Spleen (tissue), 11 donors: Measurements from ENCODE around the gene FLNB. TPM values are rescaled to one million over a fixed set of nuclear protein-coding genes. Genes with fewer than 3 reads are reported as not detected.

Experiments used
- DNase-seq: peaks from one replicate; pipeline ENCODE4 v3.0.0-alpha.2; 2020
- H3K27ac ChIP-seq, 8 donors: fragments of 200-600 bp; sonication (generic) in 7 of 8; 1 replicate in 4 of 8; 2 replicates in 4 of 8; pipeline versions ENCODE4 v1.5.0 to v1.8.0; 2016 to 2021; ENCODE audit warnings: inconsistent platforms in 4 of 8, mild to moderate bottlenecking in 4 of 8, moderate library complexity in 1 of 8
- H3K27me3 ChIP-seq, 7 donors: fragments of 200-600 bp; sonication (generic) in 6 of 7; replicated peaks in 1 of 7; 1 replicate in 4 of 7; 2 replicates in 3 of 7; pipeline versions ENCODE4 v1.5.0 to v1.8.0; 2016 to 2021; ENCODE audit warnings: inconsistent platforms in 3 of 7, mild to moderate bottlenecking in 1 of 7
- H3K36me3 ChIP-seq, 6 donors: fragments of 200-600 bp; sonication (generic) in 5 of 6; 1 replicate in 4 of 6; 2 replicates in 2 of 6; pipeline versions ENCODE4 v1.5.0 to v1.8.0; 2016 to 2021; ENCODE audit warnings: inconsistent platforms in 2 of 6
- H3K4me1 ChIP-seq, 6 donors: fragments of 200-600 bp; sonication (generic) in 5 of 6; 1 replicate in 3 of 6; 2 replicates in 3 of 6; pipeline versions ENCODE4 v1.5.0 to v1.8.0; 2016 to 2021; ENCODE audit warnings: inconsistent platforms in 3 of 6
- H3K4me3 ChIP-seq, 8 donors: fragments of 200-600 bp; sonication (generic) in 7 of 8; 1 replicate in 4 of 8; 2 replicates in 4 of 8; pipeline versions ENCODE4 v1.5.0 to v1.8.0; 2016 to 2021; ENCODE audit warnings: inconsistent platforms in 4 of 8, mild to moderate bottlenecking in 4 of 8, moderate library complexity in 2 of 8
- H3K9me3 ChIP-seq, 8 donors: fragments of 200-600 bp; sonication (generic) in 7 of 8; 1 replicate in 4 of 8; 2 replicates in 4 of 8; pipeline versions ENCODE4 v1.5.0 to v1.8.0; 2016 to 2021; ENCODE audit warnings: inconsistent platforms in 4 of 8
- POLR2A ChIP-seq, 3 donors: fragments of 450-650 bp; IDR thresholded peaks; one replicate each; pipeline ENCODE4 v1.5.1; 2017; ENCODE audit warnings: antibody characterized with exemption in 3 of 3, mild to moderate bottlenecking in 1 of 3
- POLR2AphosphoS5 ChIP-seq, 3 donors: sonication (generic); formaldehyde crosslinking; IDR thresholded peaks; one replicate each; pipeline ENCODE4 v1.5.1; 2017; ENCODE audit warnings: antibody characterized with exemption in 3 of 3
- WGBS, 5 donors: extraction: QIAGEN DNeasy Blood & Tissue Kit in 3 of 5; methylation state at CpG; one replicate each; pipeline versions ENCODE4 v1.1.5 to v1.1.7; 2013 to 2018; 5-methylcytosine and 5-hydroxymethylcytosine counted together
- intact Hi-C: fragments of 100-400 bp; cut with DNase I; formaldehyde crosslinking; loops from one replicate; pipeline ENCODE4 v1.15.0; 2023; ENCODE audit warnings: low total_unique reads
- polyA plus RNA-seq, 3 donors: library from polyadenylated mRNA; stranded (reverse); fragments of 200-250 nt; gene quantifications; one replicate each; pipeline ENCODE4 v1.2.1, GENCODE V29; 2013
- total RNA-seq, 7 donors: library from RNA; depleted of rRNA in 3 of 7; stranded (reverse); fragments of >200 nt in 3 of 7; fragmentation: NEBNext Ultra II Directional in 4 of 7; extraction: Animal tissue kit (Norgen Biotek cat#: 25700) in 4 of 7; gene quantifications; one replicate each; pipeline versions ENCODE4 v1.1.0 to v1.2.1, GENCODE V29; 2016 to 2021
- TF ChIP-seq, protein P1 (sequence below), 11 experiments: fragments of 200-600 bp in 7 of 11; fragments of 450-650 bp in 4 of 11; sonication (generic) in 4 of 11; IDR thresholded peaks in 8 of 11; conservative IDR thresholded peaks in 3 of 11; 1 replicate in 7 of 11; 2 replicates in 4 of 11; pipeline versions ENCODE4 v1.4.0 to v1.8.0; 2016 to 2021; ENCODE audit warnings: antibody characterized with exemption in 11 of 11, inconsistent platforms in 4 of 11, mild to moderate bottlenecking in 1 of 11
- donor health status: healthy with polysubstance abuse.
- donor health status: DM: no; HTN: no; CAD: no; lungs with moderate emphysema.
- donor health status: DM: no; HTN: no; CAD: no.
- donor health status: Bipolar disorder and iron deficiency.
- donor health status: healthy.
- donor health status: DM: no; HTN: no; CAD: no.
- donor health status: DM: yes; HTN: yes; CAD: no.

Gene FLNB
- total and polyA plus RNA-seq, 10 donors = 38.9 to 163 (median 96.7) TPM

DNA sequence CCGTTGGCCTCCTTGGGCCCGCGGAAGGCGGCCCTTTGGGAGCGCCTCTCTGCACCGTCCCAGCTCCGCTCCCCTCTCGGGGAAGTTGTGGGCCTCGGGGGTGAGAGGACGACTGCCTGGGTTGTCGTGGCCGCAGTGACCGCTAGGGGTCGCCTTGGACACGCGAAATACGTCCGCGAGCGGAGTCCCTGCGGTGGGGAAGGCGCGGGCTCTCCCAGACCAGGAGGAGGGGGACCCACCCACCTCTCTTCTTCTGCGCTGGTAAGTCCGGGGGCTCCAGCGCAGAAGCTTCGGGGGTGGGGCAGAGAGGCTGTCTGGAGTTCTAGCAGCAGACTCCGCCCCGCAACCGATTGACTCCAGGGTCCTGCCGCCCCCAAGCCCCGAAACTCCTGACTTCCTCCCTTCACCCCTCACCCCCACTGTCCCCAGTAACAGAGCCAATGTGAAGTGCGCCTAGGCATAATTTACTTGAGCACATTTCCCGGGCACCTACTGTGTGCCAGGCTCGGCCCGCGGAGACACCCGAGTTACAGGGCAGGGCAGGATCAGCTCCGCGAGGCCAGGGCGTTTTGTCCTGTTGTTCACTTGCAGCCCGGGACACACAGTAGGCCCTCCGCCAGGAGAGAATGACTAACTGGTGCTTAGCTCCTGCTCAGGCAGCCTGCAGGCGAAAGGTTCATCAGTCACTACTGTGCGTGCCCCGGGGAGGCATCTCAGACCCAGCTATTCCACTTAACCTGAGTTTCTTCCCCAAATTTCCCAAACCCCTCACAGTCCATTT lies 169.7 kb downstream of the FLNB start:
- H3K4me1 ChIP-seq = peaks cover 8 to 59% (median 49%) of the 10 kb centered on the region in 6 donors
- H3K36me3 ChIP-seq = no peaks in the 10 kb centered on the region
- peak overlapping the region; percentile 27 to 73 (median 38) for H3K4me3 ChIP-seq
- H3K27me3 ChIP-seq = peaks cover 0 to 15% (median 0%) of the 10 kb centered on the region in 7 donors
- peak; percentile 98 for DNase-seq
- WGBS, 5 donors = 12 to 14% (median 13%) methylated on average over 29 to 46 of the region's 46 CpGs
- no peaks in the 10 kb centered on the region for H3K9me3 ChIP-seq
- H3K27ac ChIP-seq = peak overlapping the region in 1 of 8 donors; percentile 7
- intact Hi-C loops = loop anchor here (5.0 kb wide), 1 partner anchor 171 kb away; the partner anchor contains the start of gene FLNB
- TF ChIP-seq, protein P1, sequence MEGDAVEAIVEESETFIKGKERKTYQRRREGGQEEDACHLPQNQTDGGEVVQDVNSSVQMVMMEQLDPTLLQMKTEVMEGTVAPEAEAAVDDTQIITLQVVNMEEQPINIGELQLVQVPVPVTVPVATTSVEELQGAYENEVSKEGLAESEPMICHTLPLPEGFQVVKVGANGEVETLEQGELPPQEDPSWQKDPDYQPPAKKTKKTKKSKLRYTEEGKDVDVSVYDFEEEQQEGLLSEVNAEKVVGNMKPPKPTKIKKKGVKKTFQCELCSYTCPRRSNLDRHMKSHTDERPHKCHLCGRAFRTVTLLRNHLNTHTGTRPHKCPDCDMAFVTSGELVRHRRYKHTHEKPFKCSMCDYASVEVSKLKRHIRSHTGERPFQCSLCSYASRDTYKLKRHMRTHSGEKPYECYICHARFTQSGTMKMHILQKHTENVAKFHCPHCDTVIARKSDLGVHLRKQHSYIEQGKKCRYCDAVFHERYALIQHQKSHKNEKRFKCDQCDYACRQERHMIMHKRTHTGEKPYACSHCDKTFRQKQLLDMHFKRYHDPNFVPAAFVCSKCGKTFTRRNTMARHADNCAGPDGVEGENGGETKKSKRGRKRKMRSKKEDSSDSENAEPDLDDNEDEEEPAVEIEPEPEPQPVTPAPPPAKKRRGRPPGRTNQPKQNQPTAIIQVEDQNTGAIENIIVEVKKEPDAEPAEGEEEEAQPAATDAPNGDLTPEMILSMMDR (IDR thresholded peaks at IDR 0.05 in 8 of 11, conservative IDR thresholded peaks at IDR 0.05 in 3 of 11) = peak; percentile 86 to 98 (median 96)
- TF ChIP-seq POLR2AphosphoS5 (IDR thresholded peaks at IDR 0.05) (peak; percentile 54 to 77 (median 71)), POLR2A (IDR thresholded peaks at IDR 0.05) (no peak)

DNA sequence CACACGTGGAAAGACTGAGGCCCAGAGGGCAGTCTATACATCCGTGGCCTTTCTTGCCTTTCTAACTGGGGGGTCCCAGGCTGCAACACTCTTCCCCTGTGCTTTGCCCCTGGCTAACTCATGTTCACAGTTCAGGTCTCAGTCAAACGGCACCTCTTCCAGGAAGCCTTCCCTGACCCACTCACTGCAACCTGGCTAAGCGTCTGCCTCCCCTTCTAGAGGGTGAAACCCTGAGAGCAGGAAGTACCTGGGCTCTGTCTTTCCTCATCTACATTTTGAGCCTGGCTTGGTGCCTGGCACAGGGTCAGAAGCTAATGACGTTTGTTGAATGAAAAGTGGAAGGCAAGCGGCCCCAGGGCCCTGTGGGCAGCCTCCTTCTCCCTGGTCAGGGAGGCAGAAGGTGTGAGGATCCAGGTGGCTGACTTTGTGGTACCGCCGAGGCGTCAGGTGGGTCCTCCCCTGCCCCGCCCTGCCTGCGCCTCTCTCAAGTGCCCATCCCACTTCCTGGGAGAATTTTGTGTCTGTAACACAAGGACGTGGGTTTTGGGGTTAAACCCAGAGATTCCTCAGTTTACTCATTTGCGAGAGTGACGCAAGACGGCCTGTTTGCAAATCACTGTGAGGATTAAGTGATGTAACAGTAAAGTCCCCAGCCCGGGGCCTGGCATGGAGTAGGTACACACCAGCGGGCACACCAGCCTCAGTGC lies 170.5 kb downstream of the FLNB start:
- peak overlapping the region in 3 of 8 donors; percentile 34 to 73 (median 39) for H3K4me3 ChIP-seq
- no peaks in the 10 kb centered on the region for H3K9me3 ChIP-seq
- no peaks in the 10 kb centered on the region for H3K36me3 ChIP-seq
- peaks cover 8 to 52% (median 42%) of the 10 kb centered on the region in 6 donors for H3K4me1 ChIP-seq
- peak; percentile 74 for DNase-seq
- intact Hi-C loops = loop anchor here (5.0 kb wide), 1 partner anchor 171 kb away; the partner anchor contains the start of gene FLNB
- H3K27me3 ChIP-seq = peaks cover 0 to 15% (median 0%) of the 10 kb centered on the region in 7 donors
- TF ChIP-seq POLR2A (IDR thresholded peaks at IDR 0.05) = no peak
- TF ChIP-seq, protein P1 (IDR thresholded peaks at IDR 0.05 in 8 of 11, conservative IDR thresholded peaks at IDR 0.05 in 3 of 11) = no peak
- TF ChIP-seq POLR2AphosphoS5 (IDR thresholded peaks at IDR 0.05) = no peak
- 53 to 70% (median 59%) methylated on average over 17 of the region's 17 CpGs for WGBS, 5 donors
- H3K27ac ChIP-seq = no peak overlapping the region

DNA sequence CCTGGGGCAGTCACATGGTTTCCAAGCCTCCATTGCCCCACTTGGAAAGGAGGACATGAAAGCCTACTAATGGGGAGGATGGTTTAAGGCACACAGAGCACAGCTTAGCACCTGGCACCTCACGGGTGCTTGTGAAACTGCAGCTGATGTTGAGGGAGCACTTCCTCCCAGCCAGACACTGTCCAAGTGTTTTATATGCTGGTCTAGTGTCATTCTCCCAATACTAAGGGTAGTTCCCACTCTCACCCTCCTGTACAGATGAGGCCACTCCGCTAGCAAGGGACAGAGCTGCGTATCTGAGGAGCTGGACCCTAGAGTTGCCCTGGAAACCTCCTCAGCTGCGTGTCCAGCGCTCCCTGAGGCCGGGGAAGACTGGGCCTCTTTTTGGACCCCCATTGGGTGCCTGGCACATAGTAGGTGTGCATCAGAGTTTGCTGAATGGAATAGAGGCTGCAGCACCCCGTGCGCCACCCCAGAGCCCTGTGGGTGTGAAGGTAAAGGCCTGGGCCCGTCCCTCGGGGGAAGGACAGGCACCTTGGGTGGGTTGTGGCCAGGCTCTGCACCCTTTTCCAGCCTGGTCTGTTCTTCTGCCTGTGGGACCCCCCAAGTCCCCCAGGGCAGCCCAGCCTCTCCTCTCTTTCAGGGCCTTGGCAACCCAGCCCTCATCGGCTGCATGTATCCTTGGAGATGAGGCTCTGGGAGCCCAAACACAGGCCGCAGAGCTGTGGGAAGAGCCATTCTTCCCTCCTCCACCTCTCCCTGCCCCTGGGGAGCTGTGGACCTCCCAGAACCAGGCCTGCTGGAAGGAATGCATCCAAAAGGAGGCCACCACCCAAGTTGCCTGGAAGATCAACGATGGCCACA lies 171.2 kb downstream of the FLNB start:
- intact Hi-C loops = loop anchor here (5.0 kb wide), 1 partner anchor 172 kb away; the partner anchor contains the start of gene FLNB
- Histone ChIP-seq H3K4me3 (no peak overlapping the region), H3K36me3 (no peaks in the 10 kb centered on the region), H3K9me3 (no peaks in the 10 kb centered on the region), H3K4me1 (peaks cover 6 to 44% (median 37%) of the 10 kb centered on the region in 6 donors), H3K27me3 (peaks cover 0 to 15% (median 0%) of the 10 kb centered on the region in 7 donors), H3K27ac (no peak overlapping the region)
- TF ChIP-seq POLR2AphosphoS5 (IDR thresholded peaks at IDR 0.05) = no peak
- TF ChIP-seq, protein P1 (IDR thresholded peaks at IDR 0.05 in 8 of 11, conservative IDR thresholded peaks at IDR 0.05 in 3 of 11) = no peak
- no peak for TF ChIP-seq POLR2A (IDR thresholded peaks at IDR 0.05)
- 83 to 94% (median 91%) methylated on average over 6 to 13 of the region's 13 CpGs for WGBS, 5 donors
- DNase-seq = peak; percentile 63
